Fibroblast of lung (primary cell): ENCODE data around the gene KCNQ1OT1. TPM values are rescaled to one million over a fixed set of nuclear protein-coding genes. Genes with fewer than 3 reads are reported as not detected.

Experiments used
- DNase-seq, 2 donors: peaks; one replicate each; pipeline versions ENCODE4 v3.0.0 to v3.0.0-alpha.2; 2010; ENCODE audit warnings: low read depth in 2 of 2
- H2AFZ ChIP-seq: 2 replicates; pipeline ENCODE4 v1.5.1; 2012; ENCODE audit warnings: low read length, control low read depth, inconsistent platforms
- H3K27ac ChIP-seq: 2 replicates; pipeline ENCODE4 v1.5.1; 2011; ENCODE audit warnings: low read length, control low read depth; ENCODE audit not compliant: insufficient read depth
- H3K27me3 ChIP-seq: 2 replicates; pipeline ENCODE4 v1.5.1; 2011; ENCODE audit warnings: mild to moderate bottlenecking, low read length; ENCODE audit not compliant: control insufficient read depth, insufficient read depth
- H3K36me3 ChIP-seq: 2 replicates; pipeline ENCODE4 v1.5.1; 2011; ENCODE audit warnings: low read length; ENCODE audit not compliant: control insufficient read depth, insufficient read depth
- H3K4me1 ChIP-seq: 2 replicates; pipeline ENCODE4 v1.5.1; 2011; ENCODE audit warnings: low read length; ENCODE audit not compliant: control insufficient read depth, insufficient read depth; ENCODE audit errors: extremely low read depth
- H3K4me2 ChIP-seq: 2 replicates; pipeline ENCODE4 v1.5.1; 2011; ENCODE audit warnings: low read length, control low read depth; ENCODE audit not compliant: insufficient read depth; ENCODE audit errors: extremely low read depth
- H3K4me3 ChIP-seq, 4 experiments: fragments of 200-600 bp in 1 of 4; sonication (generic) in 1 of 4; replicated peaks in 1 of 4; 2 replicates each; pipeline ENCODE4 v1.5.1; 2011 to 2016; ENCODE audit warnings: low read length in 4 of 4, low read depth in 3 of 4, mild to moderate bottlenecking in 3 of 4, control low read depth in 2 of 4, inconsistent platforms in 1 of 4, mixed read lengths in 1 of 4; ENCODE audit not compliant: insufficient read depth in 1 of 4; ENCODE audit errors: control extremely low read depth in 1 of 4
- H3K79me2 ChIP-seq: 2 replicates; pipeline ENCODE4 v1.5.1; 2012; ENCODE audit warnings: mild to moderate bottlenecking, low read length, inconsistent platforms; ENCODE audit not compliant: control insufficient read depth, insufficient read depth
- H3K9ac ChIP-seq: 2 replicates; pipeline ENCODE4 v1.5.1; 2011; ENCODE audit warnings: mild to moderate bottlenecking, low read length, control low read depth; ENCODE audit not compliant: insufficient read depth
- H3K9me3 ChIP-seq: 2 replicates; pipeline ENCODE4 v1.5.1; 2012; ENCODE audit warnings: low read depth, low read length; ENCODE audit not compliant: control insufficient read depth, insufficient read depth
- H4K20me1 ChIP-seq: 2 replicates; pipeline ENCODE4 v1.5.1; 2011; ENCODE audit warnings: low read length; ENCODE audit not compliant: control insufficient read depth, insufficient read depth; ENCODE audit errors: extremely low read depth
- EZH2 ChIP-seq: IDR thresholded peaks from 2 replicates; pipeline ENCODE4 v1.5.1; 2012; ENCODE audit warnings: low read length, control low read depth, mild to moderate bottlenecking; ENCODE audit errors: missing control alignments
- polyA plus RNA-seq, 2 donors: library from polyadenylated mRNA; depleted of rRNA in 1 of 2; stranded (reverse) in 1 of 2; unstranded in 1 of 2; fragments of >200 nt; gene quantifications; 2 replicates each; pipeline ENCODE4 v1.2.1, GENCODE V29; 2011 to 2012; ENCODE audit warnings: missing spikeins in 1 of 2
- total RNA-seq: library from RNA; depleted of rRNA; stranded (reverse); fragments of >200 nt; gene quantifications from 2 replicates; pipeline ENCODE4 v1.2.1, GENCODE V29; 2014
- TF ChIP-seq, protein P1 (sequence below), 2 donors: IDR thresholded peaks in 1 of 2; conservative IDR thresholded peaks in 1 of 2; 1 replicate in 1 of 2; 2 replicates in 1 of 2; pipeline ENCODE4 v1.5.1; 2011 to 2012; ENCODE audit warnings: low read length in 2 of 2, control low read depth in 1 of 2, inconsistent platforms in 1 of 2, low read depth in 1 of 2, mild to moderate bottlenecking in 1 of 2

Gene KCNQ1OT1
- total and polyA plus RNA-seq, 2 donors (not counting 1 experiment from before 2014, with no cell fraction given), result 0.11 to 1.8 TPM

DNA sequence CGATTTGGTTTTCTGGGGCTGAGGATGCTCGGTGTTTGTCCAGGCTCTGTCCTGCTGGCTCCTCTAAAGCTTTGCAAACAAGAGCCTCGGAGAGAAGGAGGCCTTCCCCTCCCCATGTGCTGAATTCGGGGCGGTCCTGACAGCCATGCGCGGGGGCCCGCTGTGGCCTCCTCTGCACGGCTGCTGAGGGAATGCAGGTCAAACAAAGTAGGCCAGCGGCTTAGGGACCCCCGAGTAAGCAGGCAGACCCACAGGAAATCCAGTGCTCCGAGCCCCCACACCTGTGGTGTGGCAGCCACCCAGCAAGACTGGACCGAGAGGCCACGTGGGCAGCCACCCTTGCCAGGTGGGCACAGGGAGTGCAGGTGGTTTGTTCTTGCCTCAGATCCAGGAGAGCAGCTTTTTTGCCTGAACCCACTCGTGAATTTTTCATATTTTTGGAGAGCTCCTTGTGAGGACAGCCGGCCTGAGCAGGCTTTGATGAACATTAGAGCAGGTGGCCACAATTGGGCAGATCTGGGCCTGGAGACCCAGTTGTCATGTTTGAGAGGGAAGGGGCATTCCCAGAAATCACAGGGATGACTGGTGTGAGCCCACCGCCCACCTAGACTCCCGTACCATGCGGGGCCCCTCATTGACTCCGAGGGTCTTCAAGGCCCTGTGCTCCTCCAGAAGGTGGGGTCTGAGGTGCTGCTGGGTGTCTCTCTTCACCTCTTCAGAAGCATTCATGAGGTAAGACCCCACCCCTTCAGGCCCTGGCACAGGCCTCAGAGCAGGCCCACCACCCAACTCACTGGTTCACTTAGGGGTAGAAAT, 43.0 kb upstream of the KCNQ1OT1 start:
- H3K9ac ChIP-seq, result no peak overlapping the region
- no peak for TF ChIP-seq EZH2
- TF ChIP-seq, protein P1, sequence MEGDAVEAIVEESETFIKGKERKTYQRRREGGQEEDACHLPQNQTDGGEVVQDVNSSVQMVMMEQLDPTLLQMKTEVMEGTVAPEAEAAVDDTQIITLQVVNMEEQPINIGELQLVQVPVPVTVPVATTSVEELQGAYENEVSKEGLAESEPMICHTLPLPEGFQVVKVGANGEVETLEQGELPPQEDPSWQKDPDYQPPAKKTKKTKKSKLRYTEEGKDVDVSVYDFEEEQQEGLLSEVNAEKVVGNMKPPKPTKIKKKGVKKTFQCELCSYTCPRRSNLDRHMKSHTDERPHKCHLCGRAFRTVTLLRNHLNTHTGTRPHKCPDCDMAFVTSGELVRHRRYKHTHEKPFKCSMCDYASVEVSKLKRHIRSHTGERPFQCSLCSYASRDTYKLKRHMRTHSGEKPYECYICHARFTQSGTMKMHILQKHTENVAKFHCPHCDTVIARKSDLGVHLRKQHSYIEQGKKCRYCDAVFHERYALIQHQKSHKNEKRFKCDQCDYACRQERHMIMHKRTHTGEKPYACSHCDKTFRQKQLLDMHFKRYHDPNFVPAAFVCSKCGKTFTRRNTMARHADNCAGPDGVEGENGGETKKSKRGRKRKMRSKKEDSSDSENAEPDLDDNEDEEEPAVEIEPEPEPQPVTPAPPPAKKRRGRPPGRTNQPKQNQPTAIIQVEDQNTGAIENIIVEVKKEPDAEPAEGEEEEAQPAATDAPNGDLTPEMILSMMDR (conservative IDR thresholded peaks at IDR 0.05 in 1 of 2, IDR thresholded peaks at IDR 0.05 in 1 of 2; ENCODE audit: low read depth in 1 of 2, low read length in 2 of 2), result no peak
- H2AFZ ChIP-seq, result no peak overlapping the region
- H3K27ac ChIP-seq, result no peak overlapping the region
- H3K4me2 ChIP-seq, result no peak overlapping the region
- no peak for DNase-seq
- no peaks in the 10 kb centered on the region for H3K27me3 ChIP-seq
- no peaks in the 10 kb centered on the region for H3K79me2 ChIP-seq
- H3K36me3 ChIP-seq, result no peaks in the 10 kb centered on the region
- H3K9me3 ChIP-seq, result no peaks in the 10 kb centered on the region
- H3K4me1 ChIP-seq, result peaks cover 17% of the 10 kb centered on the region
- H4K20me1 ChIP-seq, result no peaks in the 10 kb centered on the region
- no peak overlapping the region for H3K4me3 ChIP-seq

DNA sequence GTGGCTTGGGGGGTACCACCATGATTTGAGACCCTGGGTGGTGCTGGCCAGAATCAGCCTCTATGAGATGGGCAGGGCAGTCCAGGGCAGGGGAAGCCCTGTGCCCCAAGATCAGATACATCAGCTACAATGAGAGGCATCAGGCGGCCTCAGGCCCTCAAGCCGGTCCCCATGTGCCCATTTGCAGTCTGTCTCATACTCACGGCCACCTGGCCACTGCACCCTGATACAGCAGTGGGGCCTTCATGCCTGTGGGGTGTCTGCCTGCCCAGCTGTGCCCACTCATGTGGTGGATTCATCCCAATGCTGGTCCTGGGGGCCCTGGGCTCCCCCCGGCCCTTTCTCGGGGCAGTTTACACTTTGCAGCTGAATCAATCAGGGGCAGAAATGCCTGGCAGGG, 42.4 kb upstream of the KCNQ1OT1 start:
- no peak for TF ChIP-seq EZH2
- TF ChIP-seq, protein P1 (conservative IDR thresholded peaks at IDR 0.05 in 1 of 2, IDR thresholded peaks at IDR 0.05 in 1 of 2; ENCODE audit: low read depth in 1 of 2, low read length in 2 of 2), result no peak
- no peaks in the 10 kb centered on the region for H4K20me1 ChIP-seq
- DNase-seq, result no peak
- no peak overlapping the region for H3K9ac ChIP-seq
- H2AFZ ChIP-seq, result no peak overlapping the region
- no peak overlapping the region for H3K4me3 ChIP-seq
- no peaks in the 10 kb centered on the region for H3K9me3 ChIP-seq
- H3K27ac ChIP-seq, result no peak overlapping the region
- H3K27me3 ChIP-seq, result no peaks in the 10 kb centered on the region
- no peaks in the 10 kb centered on the region for H3K79me2 ChIP-seq
- H3K4me2 ChIP-seq, result peak overlapping the region; percentile 54
- H3K36me3 ChIP-seq, result no peaks in the 10 kb centered on the region
- peaks cover 17% of the 10 kb centered on the region for H3K4me1 ChIP-seq

DNA sequence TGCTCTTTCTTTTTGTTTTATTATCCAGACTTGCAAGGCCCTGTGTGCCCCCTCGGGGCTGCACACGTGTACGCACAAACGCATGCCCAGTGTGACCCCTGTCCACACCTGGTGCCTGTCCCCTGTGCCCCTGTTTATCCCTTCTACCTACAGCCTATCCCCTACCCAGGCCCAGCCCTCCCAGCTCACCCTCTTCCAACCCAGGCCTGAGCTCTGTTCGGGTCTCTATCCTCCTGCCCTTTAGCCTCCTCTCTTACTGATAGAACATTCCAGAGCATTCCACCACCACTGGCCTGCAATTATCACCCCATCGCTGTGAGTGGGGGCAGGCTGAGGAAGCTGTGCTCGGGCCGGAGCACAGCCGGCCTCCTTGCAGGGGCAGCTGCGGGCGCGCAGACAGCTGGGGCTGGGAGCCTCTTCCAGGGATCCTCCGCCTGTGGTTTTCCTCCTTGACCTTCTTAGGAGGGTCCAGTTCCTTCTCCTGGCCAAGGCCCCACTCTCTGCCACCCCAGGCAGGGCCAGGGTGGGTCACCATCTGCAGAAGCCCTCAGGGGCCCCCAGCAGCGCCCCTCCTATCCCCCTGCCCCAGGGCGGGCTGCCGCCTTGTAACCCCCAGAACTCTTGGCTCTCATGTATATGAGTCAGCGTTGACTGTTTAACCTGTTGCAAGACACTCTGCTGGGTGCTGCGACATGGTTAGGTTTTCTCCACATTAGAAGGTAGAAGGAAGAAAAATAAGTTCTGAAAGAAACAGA, 41.8 kb upstream of the KCNQ1OT1 start:
- Histone ChIP-seq H3K4me2 (peak overlapping the region; percentile 54), H3K9ac (no peak overlapping the region), H3K36me3 (no peaks in the 10 kb centered on the region), H3K27me3 (no peaks in the 10 kb centered on the region), H3K4me1 (peaks cover 17% of the 10 kb centered on the region), H3K79me2 (no peaks in the 10 kb centered on the region), H3K27ac (peak overlapping the region; percentile 64), H4K20me1 (no peaks in the 10 kb centered on the region), H3K4me3 (peak overlapping the region in 1 of 4 experiments; percentile 1), H3K9me3 (no peaks in the 10 kb centered on the region), H2AFZ (no peak overlapping the region)
- peak; percentile 70 to 92 for DNase-seq
- TF ChIP-seq EZH2, result no peak
- TF ChIP-seq, protein P1 (conservative IDR thresholded peaks at IDR 0.05 in 1 of 2, IDR thresholded peaks at IDR 0.05 in 1 of 2; ENCODE audit: low read depth in 1 of 2, low read length in 2 of 2), result no peak
